HEK293T (cell line): ENCODE measurements around the gene MGLL.

Source experiments
- ARNT ChIP-seq: fragments of 450-650 bp; IDR thresholded peaks from 2 replicates; pipeline ENCODE4 v1.6.1; 2017; ENCODE audit warnings: mild to moderate bottlenecking
- BHLHE40 ChIP-seq: fragments of 450-650 bp; IDR thresholded peaks from 2 replicates; pipeline ENCODE4 v1.6.1; 2016; ENCODE audit warnings: mild to moderate bottlenecking, moderate library complexity, borderline replicate concordance
- FOXA1 ChIP-seq: fragments of 450-650 bp; IDR thresholded peaks from 2 replicates; pipeline ENCODE4 v1.6.1; 2016; ENCODE audit warnings: mild to moderate bottlenecking
- FOXM1 ChIP-seq: fragments of 450-650 bp; IDR thresholded peaks from 2 replicates; pipeline ENCODE4 v1.6.1; 2017; ENCODE audit warnings: mild to moderate bottlenecking, borderline replicate concordance
- NFRKB ChIP-seq: fragments of 450-650 bp; IDR thresholded peaks from 2 replicates; pipeline ENCODE4 v1.6.1; 2016; ENCODE audit warnings: mild to moderate bottlenecking, moderate library complexity
- PKNOX1 ChIP-seq: fragments of 450-650 bp; IDR thresholded peaks from 2 replicates; pipeline ENCODE4 v1.6.1; 2016
- TARDBP ChIP-seq: fragments of 450-650 bp; IDR thresholded peaks from 2 replicates; pipeline ENCODE4 v1.6.1; 2016

- no peak for TF ChIP-seq TARDBP
- no peak for TF ChIP-seq NFRKB
- TF ChIP-seq ARNT: no peak
- no peak for TF ChIP-seq BHLHE40
- TF ChIP-seq PKNOX1: no peak
- no peak for TF ChIP-seq FOXM1
- no peak for TF ChIP-seq FOXA1
These were observed 151.4 kb downstream of the MGLL start for GRCh38 chr3:127670761-127671522.
